ENCODE measurements around the gene CEP63. TPM values are rescaled to one million over a fixed set of nuclear protein-coding genes. Genes with fewer than 3 reads are reported as not detected.

The CEP63 gene
- polyA plus RNA-seq, 3 donors = 11.1 to 18.8 (median 17.2) TPM

DNA sequence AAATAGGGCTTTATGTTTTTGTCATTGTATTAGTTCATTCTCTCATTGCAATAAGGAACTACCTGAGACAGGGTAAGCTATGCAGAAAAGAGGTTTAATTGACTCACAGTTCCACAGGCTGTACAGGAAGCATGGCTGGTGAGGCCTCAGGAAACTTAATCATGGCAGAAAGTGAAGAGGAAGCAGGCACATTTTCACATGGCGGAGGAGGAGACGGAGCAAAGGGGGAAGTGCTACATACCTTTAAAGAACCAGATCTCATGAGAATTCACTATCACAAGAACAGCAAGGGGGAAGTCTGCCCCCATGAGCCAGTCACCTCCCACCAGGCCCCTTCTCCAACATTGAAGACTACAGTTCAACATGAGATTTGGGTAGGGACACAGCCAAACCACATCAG is 25.6 kb downstream of the CEP63 start:
- intact Hi-C loops (cut with micrococcal nuclease) = no loop called here
- Histone ChIP-seq H4K20me1 (ENCODE audit: insufficient read depth, low read length) (peaks cover 5% of the 10 kb centered on the region), H3K4me3 (replicated peaks in 1 of 3; ENCODE audit: low read depth in 2 of 3, low read length in 3 of 3) (no peak overlapping the region), H3K9me3 (replicated peaks in 1 of 2; ENCODE audit: control insufficient read depth in 1 of 2, insufficient read depth in 1 of 2, low read length in 2 of 2) (peaks cover 14 to 17% of the 10 kb centered on the region in 2 donors), H3K27me3 (ENCODE audit: control insufficient read depth in 2 of 2, insufficient read depth in 2 of 2, low read length in 2 of 2) (no peaks in the 10 kb centered on the region), H3K36me3 (replicated peaks in 1 of 2; ENCODE audit: control insufficient read depth in 1 of 2, insufficient read depth in 2 of 2, low read length in 2 of 2) (peaks cover 55 to 86% of the 10 kb centered on the region in 2 donors), H2AFZ (ENCODE audit: insufficient read depth, low read depth, low read length, poor library complexity, severe bottlenecking) (no peak overlapping the region), H3K4me1 (ENCODE audit: control insufficient read depth in 1 of 2, insufficient read depth in 2 of 2, low read length in 2 of 2) (no peaks in the 10 kb centered on the region), H3K27ac (ENCODE audit: low read depth in 1 of 2, low read length in 2 of 2) (peak overlapping the region in 1 of 2 donors; percentile 43), H3K79me2 (ENCODE audit: insufficient read depth, low read length) (peaks cover 44% of the 10 kb centered on the region), H3K9ac (ENCODE audit: insufficient read depth, low read length, poor library complexity, severe bottlenecking) (no peak overlapping the region), H3K4me2 (replicated peaks; ENCODE audit: extremely low read depth, low read length, poor library complexity, severe bottlenecking) (no peak overlapping the region)
- TF ChIP-seq, protein P1, sequence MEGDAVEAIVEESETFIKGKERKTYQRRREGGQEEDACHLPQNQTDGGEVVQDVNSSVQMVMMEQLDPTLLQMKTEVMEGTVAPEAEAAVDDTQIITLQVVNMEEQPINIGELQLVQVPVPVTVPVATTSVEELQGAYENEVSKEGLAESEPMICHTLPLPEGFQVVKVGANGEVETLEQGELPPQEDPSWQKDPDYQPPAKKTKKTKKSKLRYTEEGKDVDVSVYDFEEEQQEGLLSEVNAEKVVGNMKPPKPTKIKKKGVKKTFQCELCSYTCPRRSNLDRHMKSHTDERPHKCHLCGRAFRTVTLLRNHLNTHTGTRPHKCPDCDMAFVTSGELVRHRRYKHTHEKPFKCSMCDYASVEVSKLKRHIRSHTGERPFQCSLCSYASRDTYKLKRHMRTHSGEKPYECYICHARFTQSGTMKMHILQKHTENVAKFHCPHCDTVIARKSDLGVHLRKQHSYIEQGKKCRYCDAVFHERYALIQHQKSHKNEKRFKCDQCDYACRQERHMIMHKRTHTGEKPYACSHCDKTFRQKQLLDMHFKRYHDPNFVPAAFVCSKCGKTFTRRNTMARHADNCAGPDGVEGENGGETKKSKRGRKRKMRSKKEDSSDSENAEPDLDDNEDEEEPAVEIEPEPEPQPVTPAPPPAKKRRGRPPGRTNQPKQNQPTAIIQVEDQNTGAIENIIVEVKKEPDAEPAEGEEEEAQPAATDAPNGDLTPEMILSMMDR (IDR thresholded peaks at IDR 0.05) = no peak
- H3K36me3 Mint-ChIP-seq = peaks cover 63 to 66% of the 10 kb centered on the region in 2 donors
- H3K27me3 Mint-ChIP-seq (ENCODE audit: low read depth in 3 of 3) = peaks cover 0 to 2% (median 1%) of the 10 kb centered on the region in 3 donors
- DNase-seq = peak; percentile 11 to 30 (median 23)
- WGBS (ENCODE audit: insufficient coverage) = no CpG with 5 or more reads among the region's 2 CpGs
- peaks cover 9% of the 10 kb centered on the region for H3K4me1 Mint-ChIP-seq
- peaks cover 12 to 20% (median 16%) of the 10 kb centered on the region in 7 donors for H3K9me3 Mint-ChIP-seq
- H3K4me3 Mint-ChIP-seq = no peak overlapping the region
- H3K27ac Mint-ChIP-seq = peak overlapping the region in 5 of 7 donors; percentile 1 to 89 (median 80)

DNA sequence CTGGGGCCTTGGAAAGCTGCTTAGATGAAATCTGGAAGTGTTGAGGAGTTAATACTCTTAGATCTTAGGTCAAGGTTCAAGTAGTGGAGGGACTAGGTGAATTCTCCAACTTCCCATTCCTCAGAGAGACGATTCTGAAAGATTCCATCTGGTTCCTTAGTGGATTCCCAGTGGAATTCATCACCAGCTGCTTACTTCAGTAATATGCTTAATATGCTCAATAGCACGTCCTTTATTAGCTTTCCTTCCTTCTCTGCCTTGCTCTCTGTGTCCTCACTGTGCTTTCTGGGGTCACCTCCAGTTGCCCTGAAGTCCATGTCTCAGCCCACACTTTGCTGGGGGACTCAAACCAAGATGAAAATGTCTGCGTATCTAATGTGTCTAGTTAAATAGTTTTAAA is 31.0 kb downstream of the CEP63 start:
- H3K27ac ChIP-seq (ENCODE audit: low read depth in 1 of 2, low read length in 2 of 2) = peak overlapping the region in 1 of 2 donors; percentile 47
- peaks cover 37 to 44% of the 10 kb centered on the region in 2 donors for H3K36me3 Mint-ChIP-seq

More for the DNA sequence above, 31.0 kb downstream of the CEP63 start:
- TF ChIP-seq, protein P1 (IDR thresholded peaks at IDR 0.05) = no peak
- no peaks in the 10 kb centered on the region for H3K4me1 ChIP-seq (ENCODE audit: control insufficient read depth in 1 of 2, insufficient read depth in 2 of 2, low read length in 2 of 2)
- H3K4me2 ChIP-seq (replicated peaks; ENCODE audit: extremely low read depth, low read length, poor library complexity, severe bottlenecking) = no peak overlapping the region
- WGBS (ENCODE audit: insufficient coverage) = 100% methylated on average over 1 of the region's 3 CpGs
- no peak for DNase-seq
- no peak overlapping the region for H3K4me3 Mint-ChIP-seq
- H3K9me3 ChIP-seq (replicated peaks in 1 of 2; ENCODE audit: control insufficient read depth in 1 of 2, insufficient read depth in 1 of 2, low read length in 2 of 2) = peaks cover 4 to 7% of the 10 kb centered on the region in 2 donors
- no peaks in the 10 kb centered on the region for H4K20me1 ChIP-seq (ENCODE audit: insufficient read depth, low read length)
- H3K27me3 Mint-ChIP-seq (ENCODE audit: low read depth in 3 of 3) = no peaks in the 10 kb centered on the region
- no peaks in the 10 kb centered on the region for H3K27me3 ChIP-seq (ENCODE audit: control insufficient read depth in 2 of 2, insufficient read depth in 2 of 2, low read length in 2 of 2)
- peaks cover 2 to 15% (median 6%) of the 10 kb centered on the region in 7 donors for H3K9me3 Mint-ChIP-seq
- intact Hi-C loops (cut with micrococcal nuclease) = no loop called here
- no peak overlapping the region for H3K4me3 ChIP-seq (replicated peaks in 1 of 3; ENCODE audit: low read depth in 2 of 3, low read length in 3 of 3)
- H3K79me2 ChIP-seq (ENCODE audit: insufficient read depth, low read length) = peaks cover 20% of the 10 kb centered on the region
- peak overlapping the region in 5 of 7 donors; percentile 6 to 82 (median 75) for H3K27ac Mint-ChIP-seq
- peaks cover 22 to 57% of the 10 kb centered on the region in 2 donors for H3K36me3 ChIP-seq (replicated peaks in 1 of 2; ENCODE audit: control insufficient read depth in 1 of 2, insufficient read depth in 2 of 2, low read length in 2 of 2)
- peaks cover 8% of the 10 kb centered on the region for H3K4me1 Mint-ChIP-seq
- no peak overlapping the region for H2AFZ ChIP-seq (ENCODE audit: insufficient read depth, low read depth, low read length, poor library complexity, severe bottlenecking)
- H3K9ac ChIP-seq (ENCODE audit: insufficient read depth, low read length, poor library complexity, severe bottlenecking) = no peak overlapping the region
